ENCODE data around the gene CIC. TPM values are rescaled to one million over a fixed set of nuclear protein-coding genes. Genes with fewer than 3 reads are reported as not detected.

Gene CIC
- total and polyA plus RNA-seq, 2 of the 13 experiments (the other 11 are each of a cell fraction or from before 2014, with no cell fraction given): 5.9 to 8.0 TPM

DNA sequence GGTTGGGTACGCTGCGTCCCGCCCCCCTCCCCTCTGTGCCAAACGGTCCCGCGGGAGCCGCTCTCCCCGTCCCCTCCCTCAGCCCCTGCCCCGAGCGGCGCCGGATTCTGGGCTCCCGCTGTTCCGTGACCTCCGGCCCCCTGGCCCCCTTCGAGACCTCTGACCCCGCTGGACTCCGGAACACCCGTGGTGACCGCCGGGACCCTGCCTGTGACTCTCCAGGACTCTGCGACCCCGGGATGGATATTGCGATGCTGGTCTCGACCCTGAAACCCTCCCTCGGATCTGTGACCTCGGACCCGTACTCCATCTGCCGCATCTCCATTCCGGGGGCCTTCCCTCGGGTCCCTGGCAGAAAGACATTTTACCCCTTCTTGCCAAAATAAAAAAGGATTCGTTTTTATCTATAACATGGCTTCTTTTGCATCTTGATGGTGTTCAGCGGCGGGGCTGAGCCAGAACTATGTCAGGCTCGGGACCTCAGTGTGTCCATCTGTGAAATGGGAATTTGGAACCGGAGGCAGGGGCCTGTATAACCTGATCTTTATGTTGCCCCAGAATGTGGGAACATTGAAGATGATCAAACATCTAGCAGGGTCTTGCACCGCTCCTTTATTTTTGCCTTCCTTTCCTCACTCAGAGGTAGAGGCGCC lies 55.7 kb downstream of the CIC start (continued):
- TF ChIP-seq, protein P1, sequence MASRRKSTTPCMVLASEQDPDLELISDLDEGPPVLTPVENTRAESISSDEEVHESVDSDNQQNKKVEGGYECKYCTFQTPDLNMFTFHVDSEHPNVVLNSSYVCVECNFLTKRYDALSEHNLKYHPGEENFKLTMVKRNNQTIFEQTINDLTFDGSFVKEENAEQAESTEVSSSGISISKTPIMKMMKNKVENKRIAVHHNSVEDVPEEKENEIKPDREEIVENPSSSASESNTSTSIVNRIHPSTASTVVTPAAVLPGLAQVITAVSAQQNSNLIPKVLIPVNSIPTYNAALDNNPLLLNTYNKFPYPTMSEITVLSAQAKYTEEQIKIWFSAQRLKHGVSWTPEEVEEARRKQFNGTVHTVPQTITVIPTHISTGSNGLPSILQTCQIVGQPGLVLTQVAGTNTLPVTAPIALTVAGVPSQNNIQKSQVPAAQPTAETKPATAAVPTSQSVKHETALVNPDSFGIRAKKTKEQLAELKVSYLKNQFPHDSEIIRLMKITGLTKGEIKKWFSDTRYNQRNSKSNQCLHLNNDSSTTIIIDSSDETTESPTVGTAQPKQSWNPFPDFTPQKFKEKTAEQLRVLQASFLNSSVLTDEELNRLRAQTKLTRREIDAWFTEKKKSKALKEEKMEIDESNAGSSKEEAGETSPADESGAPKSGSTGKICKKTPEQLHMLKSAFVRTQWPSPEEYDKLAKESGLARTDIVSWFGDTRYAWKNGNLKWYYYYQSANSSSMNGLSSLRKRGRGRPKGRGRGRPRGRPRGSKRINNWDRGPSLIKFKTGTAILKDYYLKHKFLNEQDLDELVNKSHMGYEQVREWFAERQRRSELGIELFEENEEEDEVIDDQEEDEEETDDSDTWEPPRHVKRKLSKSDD (CRISPR knock-in tag; IDR thresholded peaks at IDR 0.05; ENCODE audit: low read depth): no peak
- TF ChIP-seq AGO1 (IDR thresholded peaks at IDR 0.05; ENCODE audit: low read depth, low read length, poor library complexity, severe bottlenecking): peak; percentile 33
- TF ChIP-seq SP140L (CRISPR knock-in tag; IDR thresholded peaks at IDR 0.05; ENCODE audit: borderline replicate concordance): peak; percentile 33; the same call in 1 of the 2 replicates
- TF ChIP-seq ZNF136 (CRISPR knock-in tag; IDR thresholded peaks at IDR 0.05; ENCODE audit: low read depth): no peak
- TF ChIP-seq ZNF776 (CRISPR knock-in tag; IDR thresholded peaks at IDR 0.05): 0 out of 2 replicates have a peak, but pooled peaks have one; percentile 10
- peak; percentile 14; the same call in 1 of the 2 replicates for TF ChIP-seq HDAC1 (CRISPR knock-in tag; IDR thresholded peaks at IDR 0.05)
- no peak for TF ChIP-seq DMAP1 (CRISPR knock-in tag; IDR thresholded peaks at IDR 0.05)
- TF ChIP-seq ZMYM3 (CRISPR knock-in tag; IDR thresholded peaks at IDR 0.05): peak; percentile 96
- TF ChIP-seq RAD21 (CRISPR knock-in tag; IDR thresholded peaks at IDR 0.05): peak; percentile 33; the same call in 1 of the 2 replicates
- TF ChIP-seq, protein P2, sequence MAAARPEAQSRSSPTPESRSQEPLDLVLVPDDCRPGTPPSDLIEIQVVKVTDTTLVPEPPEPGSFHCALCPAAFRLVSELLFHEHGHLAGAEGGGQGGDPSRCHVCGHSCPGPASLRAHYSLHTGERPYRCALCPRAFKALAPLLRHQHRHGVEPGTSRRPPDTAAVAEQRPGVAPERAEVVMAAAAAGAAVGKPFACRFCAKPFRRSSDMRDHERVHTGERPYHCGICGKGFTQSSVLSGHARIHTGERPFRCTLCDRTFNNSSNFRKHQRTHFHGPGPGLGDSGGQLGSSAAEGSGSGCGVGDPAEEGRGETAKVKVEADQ (CRISPR knock-in tag; IDR thresholded peaks at IDR 0.05; ENCODE audit: borderline replicate concordance): no peak
- TF ChIP-seq EP300 (IDR thresholded peaks at IDR 0.05; ENCODE audit: low read depth in 2 of 2, low read length in 2 of 2): no peak
- TF ChIP-seq EP300 (CRISPR knock-in tag; IDR thresholded peaks at IDR 0.05; ENCODE audit: borderline replicate concordance): peak; percentile 13; the same call in 1 of the 2 replicates
- no peak for TF ChIP-seq PTBP1 (IDR thresholded peaks at IDR 0.05; ENCODE audit: low read depth, low read length, poor library complexity, severe bottlenecking)
- TF ChIP-seq ZSCAN31 (CRISPR knock-in tag; IDR thresholded peaks at IDR 0.05; ENCODE audit: low read depth): 0 out of 2 replicates have a peak, but pooled peaks have one; percentile 1
- 0 out of 2 replicates have a peak, but pooled peaks have one; percentile 3 for TF ChIP-seq PCBP1 (IDR thresholded peaks at IDR 0.05; ENCODE audit: borderline replicate concordance, low read depth, low read length)
- TF ChIP-seq, protein P3, sequence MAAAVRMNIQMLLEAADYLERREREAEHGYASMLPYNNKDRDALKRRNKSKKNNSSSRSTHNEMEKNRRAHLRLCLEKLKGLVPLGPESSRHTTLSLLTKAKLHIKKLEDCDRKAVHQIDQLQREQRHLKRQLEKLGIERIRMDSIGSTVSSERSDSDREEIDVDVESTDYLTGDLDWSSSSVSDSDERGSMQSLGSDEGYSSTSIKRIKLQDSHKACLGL (CRISPR knock-in tag; IDR thresholded peaks at IDR 0.05): no peak
- no peak for TF ChIP-seq NCOA5 (CRISPR knock-in tag; IDR thresholded peaks at IDR 0.05)
- peak; percentile 80 for TF ChIP-seq ZMYM2 (CRISPR knock-in tag; IDR thresholded peaks at IDR 0.05)
- TF ChIP-seq ZNF788 (CRISPR knock-in tag; IDR thresholded peaks at IDR 0.05; ENCODE audit: borderline replicate concordance): 0 out of 2 replicates have a peak, but pooled peaks have one; percentile 9
- peak; percentile 77; the same call in 1 of the 2 replicates for TF ChIP-seq STAG1 (CRISPR knock-in tag; IDR thresholded peaks at IDR 0.05)
- TF ChIP-seq, protein P4, sequence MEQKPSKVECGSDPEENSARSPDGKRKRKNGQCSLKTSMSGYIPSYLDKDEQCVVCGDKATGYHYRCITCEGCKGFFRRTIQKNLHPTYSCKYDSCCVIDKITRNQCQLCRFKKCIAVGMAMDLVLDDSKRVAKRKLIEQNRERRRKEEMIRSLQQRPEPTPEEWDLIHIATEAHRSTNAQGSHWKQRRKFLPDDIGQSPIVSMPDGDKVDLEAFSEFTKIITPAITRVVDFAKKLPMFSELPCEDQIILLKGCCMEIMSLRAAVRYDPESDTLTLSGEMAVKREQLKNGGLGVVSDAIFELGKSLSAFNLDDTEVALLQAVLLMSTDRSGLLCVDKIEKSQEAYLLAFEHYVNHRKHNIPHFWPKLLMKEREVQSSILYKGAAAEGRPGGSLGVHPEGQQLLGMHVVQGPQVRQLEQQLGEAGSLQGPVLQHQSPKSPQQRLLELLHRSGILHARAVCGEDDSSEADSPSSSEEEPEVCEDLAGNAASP (CRISPR knock-in tag; IDR thresholded peaks at IDR 0.05; ENCODE audit: borderline replicate concordance): 0 out of 2 replicates have a peak, but pooled peaks have one; percentile 15
- TF ChIP-seq, protein P5, sequence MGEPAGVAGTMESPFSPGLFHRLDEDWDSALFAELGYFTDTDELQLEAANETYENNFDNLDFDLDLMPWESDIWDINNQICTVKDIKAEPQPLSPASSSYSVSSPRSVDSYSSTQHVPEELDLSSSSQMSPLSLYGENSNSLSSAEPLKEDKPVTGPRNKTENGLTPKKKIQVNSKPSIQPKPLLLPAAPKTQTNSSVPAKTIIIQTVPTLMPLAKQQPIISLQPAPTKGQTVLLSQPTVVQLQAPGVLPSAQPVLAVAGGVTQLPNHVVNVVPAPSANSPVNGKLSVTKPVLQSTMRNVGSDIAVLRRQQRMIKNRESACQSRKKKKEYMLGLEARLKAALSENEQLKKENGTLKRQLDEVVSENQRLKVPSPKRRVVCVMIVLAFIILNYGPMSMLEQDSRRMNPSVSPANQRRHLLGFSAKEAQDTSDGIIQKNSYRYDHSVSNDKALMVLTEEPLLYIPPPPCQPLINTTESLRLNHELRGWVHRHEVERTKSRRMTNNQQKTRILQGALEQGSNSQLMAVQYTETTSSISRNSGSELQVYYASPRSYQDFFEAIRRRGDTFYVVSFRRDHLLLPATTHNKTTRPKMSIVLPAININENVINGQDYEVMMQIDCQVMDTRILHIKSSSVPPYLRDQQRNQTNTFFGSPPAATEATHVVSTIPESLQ (CRISPR knock-in tag; conservative IDR thresholded peaks at IDR 0.05): no peak; the same call in 1 of the 2 replicates
